Uterus (tissue), 4 donors: Measurements from ENCODE around the gene ZNF300. TPM values are rescaled to one million over a fixed set of nuclear protein-coding genes. Genes with fewer than 3 reads are reported as not detected.
"Not testable (repeated sequence)": the region's sequence is repeated elsewhere in the genome, so short reads cannot be mapped to it uniquely, and the experiment has no call there.

Source experiments
- DNase-seq, 2 donors: peaks; one replicate each; pipeline ENCODE4 v3.0.0-alpha.2; 2019 to 2020
- H3K27ac ChIP-seq, 2 donors: fragments of 200-600 bp; sonication (generic); 1 replicate in 1 of 2; 2 replicates in 1 of 2; pipeline ENCODE4 v1.5.1; 2016 to 2018
- H3K27me3 ChIP-seq, 2 donors: fragments of 200-600 bp; sonication (generic); one replicate each; pipeline ENCODE4 v1.5.1; 2018 to 2019; ENCODE audit warnings: control low read depth in 1 of 2
- H3K36me3 ChIP-seq, 2 donors: fragments of 200-600 bp; sonication (generic); one replicate each; pipeline ENCODE4 v1.5.1; 2019; ENCODE audit warnings: control low read depth in 1 of 2
- H3K4me1 ChIP-seq, 2 donors: fragments of 200-600 bp; sonication (generic); one replicate each; pipeline ENCODE4 v1.5.1; 2018 to 2019; ENCODE audit warnings: control low read depth in 1 of 2
- H3K4me3 ChIP-seq, 2 donors: fragments of 200-600 bp; sonication (generic); 1 replicate in 1 of 2; 2 replicates in 1 of 2; pipeline ENCODE4 v1.5.1; 2018 to 2019; ENCODE audit warnings: mild to moderate bottlenecking in 1 of 2
- H3K9me3 ChIP-seq, 2 donors: fragments of 200-600 bp; sonication (generic); one replicate each; pipeline ENCODE4 v1.5.1; 2019; ENCODE audit warnings: control low read depth in 1 of 2
- POLR2A ChIP-seq, 2 donors: fragments of 450-650 bp; IDR thresholded peaks; one replicate each; pipeline ENCODE4 v1.6.1; 2016; ENCODE audit warnings: antibody characterized with exemption in 2 of 2, mild to moderate bottlenecking in 1 of 2, moderate library complexity in 1 of 2
- intact Hi-C: fragments of 100-400 bp; cut with DNase I; formaldehyde crosslinking; loops from one replicate; pipeline ENCODE4 v1.15.1; 2023; ENCODE audit warnings: low total_unique reads
- total RNA-seq, 4 donors: library from RNA; depleted of rRNA in 3 of 4; stranded (reverse); fragments of >200 nt in 3 of 4; gene quantifications; one replicate each; pipeline versions ENCODE4 v1.1.0 to v1.2.4, GENCODE V29; 2014 to 2023
- TF ChIP-seq, protein P1 (sequence below), 4 experiments: fragments of 200-600 bp in 2 of 4; fragments of 450-650 bp in 2 of 4; sonication (generic) in 2 of 4; IDR thresholded peaks; one replicate each; pipeline ENCODE4 v1.5.1; 2016 to 2019; ENCODE audit warnings: antibody characterized with exemption in 4 of 4, mild to moderate bottlenecking in 2 of 4, moderate library complexity in 1 of 4
- donor health status: DM: yes; HTN: yes; CAD: no.

The ZNF300 gene
- total RNA-seq, 4 donors from 2014 or later: 5.9 to 27.4 (median 7.0) TPM

DNA sequence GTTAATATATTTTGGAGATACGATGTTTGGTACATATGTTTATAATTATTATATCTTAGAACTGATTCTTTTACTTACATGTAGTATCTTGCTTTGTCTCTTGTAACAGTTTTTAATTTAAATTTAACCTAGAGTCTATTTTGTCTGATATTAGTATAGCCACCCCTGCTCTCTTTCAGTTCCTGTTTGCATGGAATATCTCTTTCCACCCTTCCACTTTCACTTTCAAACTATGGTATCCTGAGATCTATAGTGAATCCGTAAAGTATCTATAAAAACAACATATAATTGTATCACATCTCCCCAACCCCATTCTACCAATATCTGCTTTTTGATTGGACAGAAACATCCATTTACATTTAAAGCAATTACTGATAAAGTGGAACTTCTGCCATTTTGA lies 51.2 kb downstream of the ZNF300 start:
- no peaks in the 10 kb centered on the region for H3K4me1 ChIP-seq
- no peak for DNase-seq
- H3K36me3 ChIP-seq: no peaks in the 10 kb centered on the region
- no peak overlapping the region for H3K4me3 ChIP-seq
- intact Hi-C loops: no loop called here
- H3K27ac ChIP-seq: no peak overlapping the region
- H3K9me3 ChIP-seq: no peaks in the 10 kb centered on the region
- H3K27me3 ChIP-seq: no peaks in the 10 kb centered on the region
- no peak for TF ChIP-seq POLR2A (IDR thresholded peaks at IDR 0.05)
- TF ChIP-seq, protein P1, sequence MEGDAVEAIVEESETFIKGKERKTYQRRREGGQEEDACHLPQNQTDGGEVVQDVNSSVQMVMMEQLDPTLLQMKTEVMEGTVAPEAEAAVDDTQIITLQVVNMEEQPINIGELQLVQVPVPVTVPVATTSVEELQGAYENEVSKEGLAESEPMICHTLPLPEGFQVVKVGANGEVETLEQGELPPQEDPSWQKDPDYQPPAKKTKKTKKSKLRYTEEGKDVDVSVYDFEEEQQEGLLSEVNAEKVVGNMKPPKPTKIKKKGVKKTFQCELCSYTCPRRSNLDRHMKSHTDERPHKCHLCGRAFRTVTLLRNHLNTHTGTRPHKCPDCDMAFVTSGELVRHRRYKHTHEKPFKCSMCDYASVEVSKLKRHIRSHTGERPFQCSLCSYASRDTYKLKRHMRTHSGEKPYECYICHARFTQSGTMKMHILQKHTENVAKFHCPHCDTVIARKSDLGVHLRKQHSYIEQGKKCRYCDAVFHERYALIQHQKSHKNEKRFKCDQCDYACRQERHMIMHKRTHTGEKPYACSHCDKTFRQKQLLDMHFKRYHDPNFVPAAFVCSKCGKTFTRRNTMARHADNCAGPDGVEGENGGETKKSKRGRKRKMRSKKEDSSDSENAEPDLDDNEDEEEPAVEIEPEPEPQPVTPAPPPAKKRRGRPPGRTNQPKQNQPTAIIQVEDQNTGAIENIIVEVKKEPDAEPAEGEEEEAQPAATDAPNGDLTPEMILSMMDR (IDR thresholded peaks at IDR 0.05): no peak

GRCh38 chr5:150851039-150851438 lies 53.7 kb downstream of the ZNF300 start:
- no peak for TF ChIP-seq POLR2A (IDR thresholded peaks at IDR 0.05)
- TF ChIP-seq, protein P1 (IDR thresholded peaks at IDR 0.05): no peak
- Histone ChIP-seq H3K4me3 (no peak overlapping the region), H3K27ac (no peak overlapping the region), H3K9me3 (no peaks in the 10 kb centered on the region), H3K36me3 (no peaks in the 10 kb centered on the region), H3K27me3 (no peaks in the 10 kb centered on the region), H3K4me1 (no peaks in the 10 kb centered on the region)
- DNase-seq: no peak
- intact Hi-C loops: no loop called here

DNA sequence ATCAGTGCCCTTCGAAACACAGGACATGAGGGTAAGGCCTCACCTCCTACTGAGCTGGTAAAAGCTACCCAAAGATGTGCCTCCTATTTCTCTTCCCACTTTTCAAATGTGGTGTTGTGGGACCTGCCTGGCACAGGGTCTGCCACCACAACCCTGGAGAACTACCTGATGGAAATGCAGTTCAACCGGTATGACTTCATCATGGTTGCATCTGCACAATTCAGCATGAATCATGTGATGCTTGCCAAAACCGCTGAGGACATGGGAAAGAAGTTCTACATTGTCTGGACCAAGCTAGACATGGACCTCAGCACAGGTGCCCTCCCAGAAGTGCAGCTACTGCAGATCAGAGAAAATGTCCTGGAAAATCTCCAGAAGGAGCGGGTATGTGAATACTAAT lies 56.5 kb downstream of the ZNF300 start:
- H3K27me3 ChIP-seq: no peaks in the 10 kb centered on the region
- no peaks in the 10 kb centered on the region for H3K36me3 ChIP-seq
- H3K4me1 ChIP-seq: no peaks in the 10 kb centered on the region
- intact Hi-C loops: no loop called here
- H3K9me3 ChIP-seq: no peaks in the 10 kb centered on the region
- no peak for TF ChIP-seq POLR2A (IDR thresholded peaks at IDR 0.05)
- TF ChIP-seq, protein P1 (IDR thresholded peaks at IDR 0.05): no peak
- no peak overlapping the region for H3K4me3 ChIP-seq
- no peak for DNase-seq
- no peak overlapping the region for H3K27ac ChIP-seq

DNA sequence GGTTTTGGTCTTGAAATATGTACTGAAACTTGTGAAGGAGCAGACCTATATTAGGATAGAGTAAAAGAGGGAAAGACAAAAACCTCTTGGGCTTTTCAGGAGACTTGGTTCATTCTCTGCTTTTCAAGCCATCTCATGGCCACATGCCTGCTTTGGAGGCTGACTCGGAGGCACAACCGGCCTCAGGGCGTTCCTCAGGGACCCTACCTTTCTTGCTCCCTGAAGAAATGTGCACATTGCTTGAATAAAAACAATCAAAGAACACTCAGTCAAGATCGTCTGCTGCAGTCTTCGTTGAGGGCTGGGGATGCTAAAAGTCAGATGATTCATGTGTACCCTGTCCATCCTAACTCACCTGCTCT lies 57.5 kb downstream of the ZNF300 start:
- Histone ChIP-seq H3K9me3 (no peaks in the 10 kb centered on the region), H3K4me3 (no peak overlapping the region), H3K4me1 (no peaks in the 10 kb centered on the region), H3K27ac (no peak overlapping the region), H3K27me3 (no peaks in the 10 kb centered on the region), H3K36me3 (no peaks in the 10 kb centered on the region)
- TF ChIP-seq, protein P1 (IDR thresholded peaks at IDR 0.05): no peak
- TF ChIP-seq POLR2A (IDR thresholded peaks at IDR 0.05): no peak
- no peak for DNase-seq
- intact Hi-C loops: no loop called here

DNA sequence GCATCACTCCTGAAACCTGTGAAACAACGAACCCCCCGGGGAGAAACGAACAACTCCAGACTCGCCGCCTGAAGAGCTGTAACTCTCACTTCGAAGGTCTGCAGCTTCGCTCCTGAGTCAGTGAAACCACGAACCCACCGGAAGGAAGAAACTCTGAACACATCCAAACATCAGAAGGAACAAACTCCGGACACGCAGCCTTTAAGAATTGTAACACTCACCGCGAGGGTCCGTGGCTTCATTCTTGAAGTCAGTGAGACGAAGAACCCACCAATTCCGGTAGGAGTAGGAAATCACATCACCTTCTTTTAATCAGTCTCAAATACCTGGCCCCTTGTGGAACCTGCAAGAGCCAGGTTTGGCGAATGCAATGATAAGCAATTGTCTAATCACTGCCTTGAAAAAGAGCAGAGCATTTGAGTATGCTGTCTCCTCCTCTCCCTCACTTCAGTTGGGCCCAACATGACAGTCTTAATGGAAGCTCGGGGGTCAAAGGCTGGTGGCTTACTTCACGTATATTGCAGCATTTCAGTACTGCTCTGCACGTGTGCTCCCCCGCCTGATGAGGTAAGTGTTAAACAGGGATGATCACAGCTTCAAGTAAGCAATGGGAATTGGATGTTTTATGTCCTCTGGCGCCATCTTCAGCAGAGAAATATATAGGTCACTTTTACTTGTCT lies 58.0 kb downstream of the ZNF300 start:
- Histone ChIP-seq H3K4me3 (no peak overlapping the region), H3K27ac (no peak overlapping the region), H3K9me3 (no peaks in the 10 kb centered on the region), H3K36me3 (no peaks in the 10 kb centered on the region), H3K4me1 (no peaks in the 10 kb centered on the region), H3K27me3 (no peaks in the 10 kb centered on the region)
- intact Hi-C loops: no loop called here
- peak; percentile 22 to 63 for DNase-seq
- no peak for TF ChIP-seq POLR2A (IDR thresholded peaks at IDR 0.05)
- TF ChIP-seq, protein P1 (IDR thresholded peaks at IDR 0.05): peak; percentile 63 to 85 (median 72)

DNA sequence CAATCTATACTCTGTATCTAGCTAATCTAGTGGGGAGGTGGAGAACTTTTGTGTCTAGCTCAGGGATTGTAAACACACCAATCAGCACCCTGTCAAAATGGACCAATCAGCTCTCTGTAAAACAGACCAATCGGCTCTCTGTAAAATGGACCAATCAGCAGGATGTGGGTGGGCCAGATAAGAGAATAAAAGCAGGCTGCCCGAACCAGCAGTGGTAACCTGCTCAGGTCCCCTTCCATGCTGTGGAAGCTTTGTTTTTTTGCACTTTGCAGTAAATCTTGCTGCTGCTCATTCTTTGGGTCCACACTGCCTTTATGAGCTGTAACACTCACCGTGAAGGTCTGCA lies 58.5 kb downstream of the ZNF300 start, which contains the start of gene IRGM:
TSS of gene IRGM (plus strand) at position 214 of the 346 bp plus-strand sequence. CDS start 1,603 bp downstream, outside the sequence.
- intact Hi-C loops, H3K27me3 ChIP-seq, H3K36me3 ChIP-seq, DNase-seq, H3K4me1 ChIP-seq, H3K9me3 ChIP-seq, H3K27ac ChIP-seq, H3K4me3 ChIP-seq: not testable (repeated sequence)

- H3K4me3 ChIP-seq, intact Hi-C loops, H3K36me3 ChIP-seq, H3K27ac ChIP-seq, DNase-seq, H3K9me3 ChIP-seq, H3K27me3 ChIP-seq, H3K4me1 ChIP-seq: not testable (repeated sequence)
Measured at GRCh38 chr5:150845185-150845859, 59.5 kb downstream of the ZNF300 start.
